HUES6 (cell line): ENCODE measurements around the gene SUPT20HL1.
"Not testable (repeated sequence)": the region's sequence is repeated elsewhere in the genome, so short reads cannot be mapped to it uniquely, and the experiment has no call there.

Experiments
- H3K27ac ChIP-seq: 2 replicates; pipeline ENCODE4 v1.7.0; 2013; ENCODE audit warnings: low read depth, mild to moderate bottlenecking, low read length, inconsistent platforms
- H3K27me3 ChIP-seq: 2 replicates; pipeline ENCODE4 v1.6.1; 2013; ENCODE audit warnings: low read length; ENCODE audit not compliant: control insufficient read depth, insufficient read depth
- H3K36me3 ChIP-seq: 2 replicates; pipeline ENCODE4 v1.6.1; 2013; ENCODE audit warnings: low read length; ENCODE audit not compliant: control insufficient read depth, insufficient read depth
- H3K4me1 ChIP-seq: 2 replicates; pipeline ENCODE4 v1.6.1; 2013; ENCODE audit warnings: low read length; ENCODE audit not compliant: control insufficient read depth, insufficient read depth
- H3K4me3 ChIP-seq: 2 replicates; pipeline ENCODE4 v1.5.1; 2013; ENCODE audit warnings: low read depth, low read length
- H3K9ac ChIP-seq: one replicate; pipeline ENCODE4 v1.6.1; 2013; ENCODE audit warnings: mild to moderate bottlenecking, low read length
- H3K9me3 ChIP-seq: 2 replicates; pipeline ENCODE4 v1.6.1; 2013; ENCODE audit warnings: low read depth, low read length; ENCODE audit not compliant: control insufficient read depth, insufficient read depth

Gene SUPT20HL1

GRCh38 chrX:24377911-24378468, 17.6 kb downstream of the SUPT20HL1 start:
- H3K9ac ChIP-seq = no peak overlapping the region
- H3K36me3 ChIP-seq = no peaks in the 10 kb centered on the region
- H3K27me3 ChIP-seq = peaks cover 3% of the 10 kb centered on the region; the same call in 1 of the 2 replicates
- H3K4me3 ChIP-seq = peak overlapping the region; percentile 16; the same call in 1 of the 2 replicates
- no peaks in the 10 kb centered on the region for H3K9me3 ChIP-seq
- H3K27ac ChIP-seq = peak overlapping the region; percentile 79
- H3K4me1 ChIP-seq = peaks cover 53% of the 10 kb centered on the region

- Histone ChIP-seq H3K27me3 (no peaks in the 10 kb centered on the region; the same call in 1 of the 2 replicates), H3K9ac (no peak overlapping the region), H3K4me3 (no peak overlapping the region), H3K4me1 (peaks cover 48% of the 10 kb centered on the region), H3K27ac (peak overlapping the region; percentile 79), H3K36me3 (no peaks in the 10 kb centered on the region), H3K9me3 (no peaks in the 10 kb centered on the region)
Observed at GRCh38 chrX:24378706-24379105, 18.3 kb downstream of the SUPT20HL1 start.

GRCh38 chrX:24380262-24381187, 20.1 kb downstream of the SUPT20HL1 start:
- no peaks in the 10 kb centered on the region for H3K9me3 ChIP-seq
- no peak overlapping the region for H3K27ac ChIP-seq
- H3K4me1 ChIP-seq = peaks cover 48% of the 10 kb centered on the region
- H3K27me3 ChIP-seq = no peaks in the 10 kb centered on the region; the same call in 1 of the 2 replicates
- H3K4me3 ChIP-seq = no peak overlapping the region
- no peaks in the 10 kb centered on the region for H3K36me3 ChIP-seq
- no peak overlapping the region for H3K9ac ChIP-seq

DNA sequence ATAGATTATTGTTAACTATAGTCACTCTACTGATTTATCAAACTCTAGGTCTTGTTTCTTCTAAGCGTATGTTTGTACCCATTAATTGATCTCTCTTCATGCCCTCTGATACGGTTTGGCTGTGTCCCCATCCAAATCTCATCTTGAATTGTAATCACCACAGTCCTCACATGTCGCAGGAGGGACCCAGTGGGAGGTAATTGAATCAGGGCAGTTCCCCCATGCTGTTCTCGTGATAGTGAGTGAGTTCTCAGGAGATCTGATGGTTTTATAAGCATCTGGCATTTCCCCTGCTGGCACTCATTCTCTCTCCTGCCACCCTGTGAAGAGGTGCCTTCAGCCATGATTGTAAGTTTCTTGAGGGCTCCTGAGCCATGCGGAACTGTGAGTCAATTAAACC, 21.9 kb downstream of the SUPT20HL1 start:
- H3K36me3 ChIP-seq, H3K27me3 ChIP-seq, H3K9me3 ChIP-seq, H3K27ac ChIP-seq, H3K4me3 ChIP-seq, H3K9ac ChIP-seq: not testable (repeated sequence)
- H3K4me1 ChIP-seq = peaks cover 43% of the 10 kb centered on the region

- no peak overlapping the region for H3K27ac ChIP-seq
- H3K9ac ChIP-seq = no peak overlapping the region
- H3K4me1 ChIP-seq = peaks cover 20% of the 10 kb centered on the region
- H3K27me3 ChIP-seq = no peaks in the 10 kb centered on the region; the same call in 1 of the 2 replicates
- no peaks in the 10 kb centered on the region for H3K9me3 ChIP-seq
- H3K4me3 ChIP-seq = no peak overlapping the region
- H3K36me3 ChIP-seq = no peaks in the 10 kb centered on the region
Observed at GRCh38 chrX:24387724-24388123, 27.3 kb downstream of the SUPT20HL1 start.

GRCh38 chrX:24391389-24391788, 30.9 kb downstream of the SUPT20HL1 start:
- no peaks in the 10 kb centered on the region for H3K9me3 ChIP-seq
- peaks cover 5% of the 10 kb centered on the region; the same call in 1 of the 2 replicates for H3K27me3 ChIP-seq
- no peaks in the 10 kb centered on the region for H3K36me3 ChIP-seq
- peaks cover 30% of the 10 kb centered on the region for H3K4me1 ChIP-seq
- H3K9ac ChIP-seq = no peak overlapping the region
- no peak overlapping the region for H3K27ac ChIP-seq
- H3K4me3 ChIP-seq = no peak overlapping the region

DNA sequence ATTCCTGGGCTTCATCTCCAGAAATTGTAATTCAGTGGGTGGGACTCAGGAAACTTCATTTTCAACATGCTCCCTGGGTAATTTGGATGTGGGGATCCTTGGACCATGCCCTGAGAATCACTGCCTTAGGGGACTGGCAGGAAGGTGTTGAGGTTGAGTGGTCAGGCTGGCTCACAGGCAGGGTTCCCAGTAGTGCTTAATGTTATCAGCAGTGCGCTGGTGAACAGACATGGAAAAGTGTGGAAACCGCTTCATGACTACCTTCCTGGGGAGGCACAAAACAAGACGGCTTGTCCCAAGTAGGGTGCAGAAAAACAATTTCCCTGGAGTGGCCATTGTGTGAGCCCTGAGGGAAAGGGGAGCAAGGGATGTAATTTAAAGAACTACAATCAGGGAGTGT, 31.4 kb downstream of the SUPT20HL1 start:
- H3K36me3 ChIP-seq = no peaks in the 10 kb centered on the region
- no peak overlapping the region for H3K27ac ChIP-seq
- H3K9ac ChIP-seq = no peak overlapping the region
- no peak overlapping the region for H3K4me3 ChIP-seq
- peaks cover 5% of the 10 kb centered on the region; the same call in 1 of the 2 replicates for H3K27me3 ChIP-seq
- H3K4me1 ChIP-seq = peaks cover 30% of the 10 kb centered on the region
- H3K9me3 ChIP-seq = no peaks in the 10 kb centered on the region

DNA sequence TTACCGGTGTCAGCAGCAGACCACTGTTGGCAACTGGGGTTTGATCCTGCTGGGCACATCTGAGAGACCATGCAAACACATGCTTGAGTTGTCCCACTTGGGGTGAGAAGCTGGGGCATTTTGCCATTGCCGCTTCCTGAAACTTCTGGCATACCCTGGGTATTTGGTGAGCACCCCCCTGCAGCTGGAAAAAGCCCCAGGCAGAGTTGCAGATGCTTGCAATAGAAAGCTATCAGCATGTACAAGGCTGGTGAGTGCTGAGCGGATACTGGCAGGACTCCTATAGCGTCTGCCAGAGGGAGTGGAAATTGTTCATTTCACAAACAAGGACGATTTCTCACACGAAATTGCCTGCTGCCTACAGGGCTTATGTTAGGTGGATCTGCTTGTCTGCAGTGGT, 32.3 kb downstream of the SUPT20HL1 start:
- H3K9me3 ChIP-seq = no peaks in the 10 kb centered on the region
- H3K9ac ChIP-seq = no peak overlapping the region
- peaks cover 5% of the 10 kb centered on the region; the same call in 1 of the 2 replicates for H3K27me3 ChIP-seq
- no peak overlapping the region for H3K4me3 ChIP-seq
- H3K36me3 ChIP-seq = no peaks in the 10 kb centered on the region
- H3K4me1 ChIP-seq = peaks cover 23% of the 10 kb centered on the region
- no peak overlapping the region for H3K27ac ChIP-seq

DNA sequence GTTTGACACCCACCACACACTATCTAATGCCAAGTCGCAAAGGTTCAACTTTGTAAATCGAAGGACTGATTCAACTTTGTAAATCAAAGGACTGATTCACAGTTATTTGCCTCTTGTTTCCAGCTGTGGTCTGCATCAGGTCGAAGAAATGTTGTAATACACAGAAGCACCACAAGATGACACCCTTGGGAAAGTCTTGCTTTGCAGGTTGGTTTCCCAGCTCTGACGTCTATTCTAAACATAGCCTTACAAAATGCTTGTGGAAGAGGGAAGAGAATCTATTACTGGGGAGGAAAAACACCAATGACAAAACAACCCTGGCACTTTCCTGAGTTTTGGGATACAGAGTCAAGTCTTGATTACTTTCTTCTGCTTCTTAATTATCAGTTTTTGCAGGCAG, 35.3 kb downstream of the SUPT20HL1 start:
- peaks cover 11% of the 10 kb centered on the region; the same call in 1 of the 2 replicates for H3K27me3 ChIP-seq
- H3K4me1 ChIP-seq = peaks cover 15% of the 10 kb centered on the region
- no peaks in the 10 kb centered on the region for H3K9me3 ChIP-seq
- H3K9ac ChIP-seq = no peak overlapping the region
- H3K4me3 ChIP-seq = no peak overlapping the region
- H3K27ac ChIP-seq = no peak overlapping the region
- no peaks in the 10 kb centered on the region for H3K36me3 ChIP-seq

GRCh38 chrX:24396236-24396930, 35.9 kb downstream of the SUPT20HL1 start:
- Histone ChIP-seq H3K4me3 (no peak overlapping the region), H3K27ac (no peak overlapping the region), H3K27me3 (peaks cover 11% of the 10 kb centered on the region; the same call in 1 of the 2 replicates), H3K36me3 (no peaks in the 10 kb centered on the region), H3K4me1 (peaks cover 15% of the 10 kb centered on the region), H3K9ac (no peak overlapping the region), H3K9me3 (no peaks in the 10 kb centered on the region)

GRCh38 chrX:24396931-24397279, 36.5 kb downstream of the SUPT20HL1 start:
- H3K9ac ChIP-seq = no peak overlapping the region
- no peak overlapping the region for H3K27ac ChIP-seq
- no peaks in the 10 kb centered on the region for H3K36me3 ChIP-seq

More at GRCh38 chrX:24396931-24397279, 36.5 kb downstream of the SUPT20HL1 start:
- Histone ChIP-seq H3K4me3 (no peak overlapping the region), H3K4me1 (peaks cover 14% of the 10 kb centered on the region), H3K27me3 (peaks cover 11% of the 10 kb centered on the region; the same call in 1 of the 2 replicates), H3K9me3 (no peaks in the 10 kb centered on the region)
